K562 (cell line): ENCODE results near the gene MRPS10. TPM values are rescaled to one million over a fixed set of nuclear protein-coding genes. Genes with fewer than 3 reads are reported as not detected.

ENCODE experiments used
- ARID2 ChIP-seq: fragments of 450-650 bp; IDR thresholded peaks from 2 replicates; pipeline ENCODE4 v1.6.1; 2017; ENCODE audit warnings: antibody characterized with exemption, mild to moderate bottlenecking
- BRD9 ChIP-seq: fragments of 450-650 bp; IDR thresholded peaks from 2 replicates; pipeline ENCODE4 v1.6.1; 2018; ENCODE audit warnings: low read depth; ENCODE audit not compliant: partially characterized antibody
- CBX8 ChIP-seq: fragments of 200-600 bp; sonication (generic); IDR thresholded peaks from 2 replicates; pipeline ENCODE4 v1.6.1; 2012; ENCODE audit warnings: borderline replicate concordance, mixed run types, low read depth, mild to moderate bottlenecking, moderate library complexity, mixed read lengths, low read length, control low read depth, inconsistent platforms; ENCODE audit not compliant: poor library complexity, severe bottlenecking; ENCODE audit errors: extremely low read depth
- CC2D1A ChIP-seq: fragments of 450-650 bp; IDR thresholded peaks from 2 replicates; pipeline ENCODE4 v1.6.1; 2017; ENCODE audit warnings: mild to moderate bottlenecking
- CREB1 ChIP-seq, 2 experiments: sonication (generic) in 1 of 2; formaldehyde crosslinking in 1 of 2; IDR thresholded peaks; 2 replicates each; pipeline versions ENCODE4 v1.6.1 to v1.8.0; 2012 to 2022; ENCODE audit warnings: inconsistent platforms in 1 of 2, mild to moderate bottlenecking in 1 of 2, missing genetic modification reagents in 1 of 2, moderate library complexity in 1 of 2
- CTCFL ChIP-seq: IDR thresholded peaks from 2 replicates; pipeline ENCODE4 v1.6.1; 2011; ENCODE audit warnings: borderline replicate concordance, low read depth, mild to moderate bottlenecking, moderate library complexity, low read length; ENCODE audit not compliant: insufficient read depth, poor library complexity, severe bottlenecking
- DIDO1 ChIP-seq: fragments of 450-650 bp; IDR thresholded peaks from 2 replicates; pipeline ENCODE4 v1.6.1; 2016; ENCODE audit warnings: low read depth, missing biosample characterization, missing genetic modification characterization
- EP400 ChIP-seq: fragments of 450-650 bp; IDR thresholded peaks from 2 replicates; pipeline ENCODE4 v1.6.1; 2017; ENCODE audit warnings: antibody characterized with exemption, mild to moderate bottlenecking, moderate library complexity
- HDGF ChIP-seq: fragments of 450-650 bp; IDR thresholded peaks from 2 replicates; pipeline ENCODE4 v1.6.1; 2016
- JUND ChIP-seq, 2 experiments: IDR thresholded peaks; 2 replicates in 1 of 2; 3 replicates in 1 of 2; pipeline ENCODE4 v1.6.1; 2011; ENCODE audit warnings: borderline replicate concordance in 2 of 2, low read depth in 2 of 2, low read length in 2 of 2, improper control_type of control experiment in 1 of 2, missing biosample characterization in 1 of 2, missing genetic modification characterization in 1 of 2, missing genetic modification reagents in 1 of 2
- KLF1 ChIP-seq: fragments of 450-650 bp; IDR thresholded peaks from 2 replicates; pipeline ENCODE4 v1.6.1; 2016; ENCODE audit warnings: missing genetic modification characterization, missing compliant biosample characterization
- MAFG ChIP-seq: fragments of 450-650 bp; conservative IDR thresholded peaks from 2 replicates; pipeline ENCODE4 v1.6.1; 2016; ENCODE audit warnings: missing genetic modification characterization, missing compliant biosample characterization
- MAZ ChIP-seq, 2 experiments: fragments of 450-650 bp in 1 of 2; sonication (generic) in 1 of 2; formaldehyde crosslinking; IDR thresholded peaks in 1 of 2; conservative IDR thresholded peaks in 1 of 2; 2 replicates each; pipeline versions ENCODE4 v1.4.0 to v1.5.0; 2020; ENCODE audit warnings: mild to moderate bottlenecking in 1 of 2, missing genetic modification reagents in 1 of 2
- MECOM ChIP-seq: fragments of 250-450 bp; sonication (Bioruptor Pico); IDR thresholded peaks from 2 replicates; pipeline ENCODE4 v1.8.0; 2022; ENCODE audit warnings: inconsistent platforms
- NBN ChIP-seq: fragments of 450-650 bp; IDR thresholded peaks from 2 replicates; pipeline ENCODE4 v1.6.1; 2016; ENCODE audit warnings: low read depth, mild to moderate bottlenecking
- NCOA6 ChIP-seq: fragments of 450-650 bp; IDR thresholded peaks from 2 replicates; pipeline ENCODE4 v1.6.1; 2017; ENCODE audit warnings: mild to moderate bottlenecking
- RBFOX2 ChIP-seq: fragments of 200-400 bp; formaldehyde crosslinking; IDR thresholded peaks from 2 replicates; pipeline ENCODE4 v1.6.1; 2017; ENCODE audit warnings: low read depth, mild to moderate bottlenecking, low read length, moderate library complexity
- ZEB2 ChIP-seq: fragments of 450-650 bp; IDR thresholded peaks from 2 replicates; pipeline ENCODE4 v1.6.1; 2016
- ZNF511 ChIP-seq: sonication (generic); formaldehyde crosslinking; IDR thresholded peaks from 2 replicates; pipeline ENCODE4 v1.8.0; 2022; ENCODE audit warnings: mild to moderate bottlenecking, missing genetic modification reagents
- ZNF592 ChIP-seq: fragments of 450-650 bp; IDR thresholded peaks from 2 replicates; pipeline ENCODE4 v1.6.1; 2017; ENCODE audit warnings: antibody characterized with exemption, mild to moderate bottlenecking
- polyA plus RNA-seq, 8 experiments: library from polyadenylated mRNA; depleted of rRNA in 4 of 8; stranded (reverse) in 5 of 8; unstranded in 3 of 8; fragments of >200 nt; fragmentation: Nextera tagmentation in 2 of 8; fragmentation: Illumina TruSeq in 1 of 8; extraction: Ambion mirVana in 2 of 8; extraction: Trizol in 1 of 8; gene quantifications; 2 replicates each; pipeline versions ENCODE4 v1.2.1 to v1.2.3, GENCODE V29; 2011 to 2014; ENCODE audit warnings: inconsistent platforms in 1 of 8, missing spikeins in 1 of 8
- total RNA-seq, 7 experiments: library from RNA; depleted of rRNA in 6 of 7; stranded (reverse); fragments of >200 nt in 6 of 7; fragmentation: Illumina TruSeq in 2 of 7; extraction: Trizol in 2 of 7; gene quantifications; 2 replicates each; pipeline versions ENCODE4 v1.2.1 to v1.2.3, GENCODE V29; 2011 to 2021; ENCODE audit warnings: low replicate concordance in 1 of 7

MRPS10 gene
- total and polyA plus RNA-seq, 9 of the 15 experiments (the other 6 are each of a cell fraction or from before 2014, with no cell fraction given) = 48.6 to 166 (median 93.7) TPM

GRCh38 chr6:42166444-42167141 is 51.1 kb downstream of the MRPS10 start (continued):
- TF ChIP-seq CREB1 (IDR thresholded peaks at IDR 0.05) (no peak), CREB1 (CRISPR knock-in tag; IDR thresholded peaks at IDR 0.05) (peak; percentile 39; the same call in 1 of the 2 replicates), CBX8 (no peak), ZEB2 (peak; percentile 59; the same call in 1 of the 2 replicates), NBN (0 out of 2 replicates have a peak, but pooled peaks have one; percentile 37), MAFG (no peak), EP400 (peak; percentile 51), ARID2 (peak; percentile 85), CC2D1A (peak; percentile 93), MAZ (CRISPR knock-in tag; conservative IDR thresholded peaks at IDR 0.05 in 1 of 2, IDR thresholded peaks at IDR 0.05 in 1 of 2) (peak; percentile 46 to 79), NCOA6 (no peak), BRD9 (peak; percentile 73), KLF1 (tag) (0 out of 2 replicates have a peak, but pooled peaks have one; percentile 41), CTCFL (peak; percentile 75), JUND (IDR thresholded peaks at IDR 0.05; ENCODE audit: borderline replicate concordance, low read depth, low read length) (peak; percentile 16; the same call in 1 of the 2 replicates), JUND (tag; IDR thresholded peaks at IDR 0.05; ENCODE audit: borderline replicate concordance, low read depth, low read length) (no peak; the same call in 2 of the 3 replicates), ZNF511 (CRISPR knock-in tag) (peak; percentile 36; the same call in 1 of the 2 replicates), RBFOX2 (no peak), HDGF (peak; percentile 77; the same call in 1 of the 2 replicates), MECOM (CRISPR knock-in tag) (peak; percentile 66), ZNF592 (peak; percentile 36; the same call in 1 of the 2 replicates), DIDO1 (tag) (0 out of 2 replicates have a peak, but pooled peaks have one; percentile 24)
